ENCODE measurements around the gene RAB3IL1.

The RAB3IL1 gene

DNA sequence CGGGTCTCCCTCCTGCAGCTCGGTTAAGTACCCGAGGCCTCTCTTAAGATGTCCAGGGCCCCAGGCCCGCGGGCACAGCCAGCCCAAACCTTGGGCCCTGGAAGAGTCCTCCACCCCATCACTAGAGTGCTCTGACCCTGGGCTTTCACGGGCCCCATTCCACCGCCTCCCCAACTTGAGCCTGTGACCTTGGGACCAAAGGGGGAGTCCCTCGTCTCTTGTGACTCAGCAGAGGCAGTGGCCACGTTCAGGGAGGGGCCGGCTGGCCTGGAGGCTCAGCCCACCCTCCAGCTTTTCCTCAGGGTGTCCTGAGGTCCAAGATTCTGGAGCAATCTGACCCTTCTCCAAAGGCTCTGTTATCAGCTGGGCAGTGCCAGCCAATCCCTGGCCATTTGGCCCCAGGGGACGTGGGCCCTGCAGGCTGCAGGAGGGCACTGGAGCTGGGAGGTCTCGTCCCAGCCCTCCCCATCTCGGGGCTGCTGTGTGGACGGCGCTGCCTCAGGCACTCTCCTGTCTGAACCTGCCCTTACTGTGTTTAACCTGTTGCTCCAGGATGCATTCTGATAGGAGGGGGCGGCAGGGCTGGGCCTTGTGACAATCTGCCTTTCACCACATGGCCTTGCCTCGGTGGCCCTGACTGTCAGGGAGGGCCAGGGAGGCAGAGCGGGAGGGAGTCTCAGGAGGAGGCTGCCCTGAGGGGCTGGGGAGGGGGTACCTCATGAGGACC is 51.0 kb downstream of the RAB3IL1 start:
- TF ChIP-seq, protein P1, sequence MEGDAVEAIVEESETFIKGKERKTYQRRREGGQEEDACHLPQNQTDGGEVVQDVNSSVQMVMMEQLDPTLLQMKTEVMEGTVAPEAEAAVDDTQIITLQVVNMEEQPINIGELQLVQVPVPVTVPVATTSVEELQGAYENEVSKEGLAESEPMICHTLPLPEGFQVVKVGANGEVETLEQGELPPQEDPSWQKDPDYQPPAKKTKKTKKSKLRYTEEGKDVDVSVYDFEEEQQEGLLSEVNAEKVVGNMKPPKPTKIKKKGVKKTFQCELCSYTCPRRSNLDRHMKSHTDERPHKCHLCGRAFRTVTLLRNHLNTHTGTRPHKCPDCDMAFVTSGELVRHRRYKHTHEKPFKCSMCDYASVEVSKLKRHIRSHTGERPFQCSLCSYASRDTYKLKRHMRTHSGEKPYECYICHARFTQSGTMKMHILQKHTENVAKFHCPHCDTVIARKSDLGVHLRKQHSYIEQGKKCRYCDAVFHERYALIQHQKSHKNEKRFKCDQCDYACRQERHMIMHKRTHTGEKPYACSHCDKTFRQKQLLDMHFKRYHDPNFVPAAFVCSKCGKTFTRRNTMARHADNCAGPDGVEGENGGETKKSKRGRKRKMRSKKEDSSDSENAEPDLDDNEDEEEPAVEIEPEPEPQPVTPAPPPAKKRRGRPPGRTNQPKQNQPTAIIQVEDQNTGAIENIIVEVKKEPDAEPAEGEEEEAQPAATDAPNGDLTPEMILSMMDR (IDR thresholded peaks at IDR 0.05; ENCODE audit: control extremely low read depth, extremely low read depth, low read depth, missing control alignments) = no peak
- ChIA-PET CTCF (interaction anchor here (1.0 to 10.8 kb wide), 6 partner anchors 15 to 242 kb away, joined by 3 to 92 read pairs (median 6); no protein-coding TSS in a partner anchor), POLR2A (interaction anchor here (1.4 kb wide), 1 partner anchor 216 kb away, joined by 3 read pairs; no protein-coding TSS in a partner anchor)
- DNase-seq (ENCODE audit: extremely low spot score) = no peak

DNA sequence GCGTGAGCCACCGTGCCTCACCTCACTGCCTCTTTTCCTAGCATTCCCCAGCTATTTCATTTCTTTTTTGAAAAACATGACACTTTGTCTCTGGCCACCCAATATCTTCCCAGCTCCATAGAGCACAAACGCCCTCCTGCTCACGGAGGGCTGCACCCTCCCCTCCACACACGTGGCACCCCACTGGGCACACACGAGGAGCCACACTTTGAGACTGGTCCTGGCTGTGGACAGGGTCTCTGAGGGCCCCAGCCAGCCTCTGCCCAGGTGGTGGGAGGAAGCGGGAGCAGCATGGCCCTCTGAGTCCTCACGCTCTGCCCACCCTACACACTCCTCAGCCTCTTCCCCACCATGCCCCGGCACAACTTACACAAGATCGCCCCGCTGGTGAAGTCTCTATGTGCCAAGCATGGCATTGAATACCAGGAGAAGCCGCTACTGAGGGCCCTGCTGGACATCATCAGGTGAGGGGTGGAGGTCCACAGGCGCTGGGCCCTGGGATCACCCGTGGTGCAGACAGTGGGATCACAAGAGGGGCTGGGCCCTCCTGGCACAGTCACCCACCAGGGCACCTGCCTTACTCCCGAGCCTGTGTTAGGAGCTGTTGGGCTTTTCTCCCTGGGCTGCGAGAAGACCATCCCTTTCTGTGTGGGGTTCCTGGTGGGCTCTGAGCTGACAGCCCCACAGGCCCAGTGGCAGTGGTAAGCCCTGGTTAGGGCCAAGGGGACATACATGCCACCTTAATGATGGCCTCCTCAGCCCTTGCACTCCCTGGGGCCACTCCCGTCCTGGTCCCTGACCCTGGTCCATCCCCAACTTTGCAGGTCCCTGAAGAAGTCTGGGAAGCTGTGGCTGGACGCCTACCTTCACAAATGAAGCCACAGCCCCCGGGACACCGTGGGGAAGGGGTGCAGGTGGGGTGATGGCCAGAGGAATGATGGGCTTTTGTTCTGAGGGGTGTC is 52.3 kb downstream of the RAB3IL1 start:
- no peak for DNase-seq (ENCODE audit: extremely low spot score)
- ChIA-PET POLR2A (no interaction called here), CTCF (interaction anchor here (1.1 to 1.9 kb wide), 5 partner anchors 9 to 243 kb away, joined by 3 to 8 read pairs (median 3); no protein-coding TSS in a partner anchor)
- TF ChIP-seq, protein P1 (IDR thresholded peaks at IDR 0.05; ENCODE audit: control extremely low read depth, extremely low read depth, low read depth, missing control alignments) = no peak

DNA sequence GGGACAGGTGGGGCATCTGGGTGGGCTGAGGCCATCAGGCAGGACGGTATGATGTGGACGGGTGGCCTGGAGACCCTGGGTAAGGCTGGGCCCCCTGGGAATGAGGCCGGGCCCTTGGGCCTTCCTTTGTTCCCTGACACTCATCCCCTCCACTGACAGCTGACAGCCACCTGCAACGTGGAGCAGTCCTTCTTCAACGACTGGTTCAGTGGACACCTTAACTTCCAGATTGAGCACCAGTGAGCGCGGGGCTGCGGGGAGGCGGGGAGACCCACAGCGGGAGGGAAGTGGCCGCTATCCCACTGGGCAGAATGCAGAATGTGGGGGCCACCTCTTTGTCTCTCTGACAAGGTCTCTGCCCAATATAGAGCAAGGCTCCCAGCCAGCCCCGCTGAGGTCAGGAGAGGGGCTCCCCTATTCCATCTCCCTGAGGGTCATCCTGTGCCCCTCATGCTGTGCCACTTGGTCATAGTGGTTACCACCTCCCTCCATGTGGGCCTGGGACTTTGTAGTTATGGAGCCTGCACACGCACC is 53.8 kb downstream of the RAB3IL1 start:
- TF ChIP-seq, protein P1 (IDR thresholded peaks at IDR 0.05; ENCODE audit: control extremely low read depth, extremely low read depth, low read depth, missing control alignments) = no peak
- POLR2A ChIA-PET = no interaction called here
- no peak for DNase-seq (ENCODE audit: extremely low spot score)
- CTCF ChIA-PET = interaction anchor here (1.0 to 1.3 kb wide), 3 partner anchors 9 to 36 kb away, joined by 3 to 4 read pairs (median 3); no protein-coding TSS in a partner anchor

DNA sequence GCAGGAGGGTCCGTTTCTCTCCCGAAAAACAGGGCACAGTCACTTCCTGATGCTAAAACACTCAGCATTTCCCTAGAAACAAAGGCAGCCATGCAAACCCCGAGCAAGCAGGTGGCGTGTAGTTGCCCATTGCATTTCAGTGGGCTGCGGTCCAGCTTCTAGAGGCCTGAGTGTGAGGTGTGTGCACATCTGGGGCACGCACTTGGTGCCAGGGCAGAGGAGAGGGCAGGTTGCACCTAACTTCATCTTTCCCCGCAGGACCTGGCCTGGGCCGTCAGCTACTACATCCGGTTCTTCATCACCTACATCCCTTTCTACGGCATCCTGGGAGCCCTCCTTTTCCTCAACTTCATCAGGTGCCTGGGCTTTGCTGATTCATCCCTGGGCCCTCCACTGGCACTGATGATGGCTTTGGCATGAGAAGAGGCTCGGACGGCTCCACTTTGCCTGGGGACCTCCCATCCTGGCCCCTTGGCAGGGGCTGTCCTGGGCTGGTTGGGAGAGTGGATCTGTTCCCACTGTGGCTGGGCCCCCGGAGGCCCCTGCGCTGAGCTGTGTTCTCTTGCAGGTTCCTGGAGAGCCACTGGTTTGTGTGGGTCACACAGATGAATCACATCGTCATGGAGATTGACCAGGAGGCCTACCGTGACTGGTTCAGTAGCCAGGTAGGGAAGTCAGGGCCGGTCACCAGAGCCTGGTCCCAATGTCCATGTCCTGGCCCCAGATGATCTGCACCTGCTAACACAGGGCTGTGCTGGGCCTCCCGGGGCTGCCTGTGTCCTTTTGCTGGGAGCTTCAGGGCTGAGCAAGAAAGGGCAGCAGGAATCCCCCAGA is 54.4 kb downstream of the RAB3IL1 start:
- TF ChIP-seq, protein P1 (IDR thresholded peaks at IDR 0.05; ENCODE audit: control extremely low read depth, extremely low read depth, low read depth, missing control alignments) = no peak
- DNase-seq (ENCODE audit: extremely low spot score) = no peak
- ChIA-PET CTCF (interaction anchor here (1.3 kb wide), 1 partner anchor 8 kb away, joined by 4 read pairs; no protein-coding TSS in a partner anchor), POLR2A (no interaction called here)

DNA sequence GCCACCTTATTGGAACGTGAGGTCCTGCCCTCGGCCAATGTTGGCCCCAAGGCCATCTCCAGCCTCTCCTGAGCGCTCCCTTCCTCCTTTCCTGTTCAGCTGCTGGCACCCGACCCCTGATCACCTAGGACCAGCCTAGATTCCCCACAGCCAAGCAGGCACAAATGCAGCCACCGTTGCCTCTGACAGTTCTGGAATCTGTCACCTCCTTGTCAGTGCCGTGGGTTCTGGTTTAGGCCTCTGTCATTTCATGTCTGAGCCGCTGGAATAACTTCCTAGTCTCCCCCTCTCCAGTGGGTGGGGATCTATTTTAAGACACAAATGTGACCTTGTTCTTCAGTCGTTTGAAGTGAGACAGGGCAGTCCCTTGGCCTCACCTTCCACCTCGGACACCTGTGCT is 55.7 kb downstream of the RAB3IL1 start:
- ChIA-PET CTCF (interaction anchor here (1.3 kb wide), 1 partner anchor 9 kb away, joined by 4 read pairs; no protein-coding TSS in a partner anchor), POLR2A (no interaction called here)
- DNase-seq (ENCODE audit: extremely low spot score) = no peak
- TF ChIP-seq, protein P1 (IDR thresholded peaks at IDR 0.05; ENCODE audit: control extremely low read depth, extremely low read depth, low read depth, missing control alignments) = no peak

All from GM10248 (cell line).